HL-60/S4 (cell line): ENCODE measurements around the gene SRGAP1.
"Not testable (repeated sequence)": the region's sequence is repeated elsewhere in the genome, so short reads cannot be mapped to it uniquely, and the experiment has no call there.

Source experiments
- in situ Hi-C: fragments of 300-500 bp; cut with MboI; formaldehyde crosslinking; loops from 2 replicates; pipeline ENCODE4 v1.14.3; 2022; ENCODE audit warnings: low sequenced_read_pairs

The SRGAP1 gene

DNA sequence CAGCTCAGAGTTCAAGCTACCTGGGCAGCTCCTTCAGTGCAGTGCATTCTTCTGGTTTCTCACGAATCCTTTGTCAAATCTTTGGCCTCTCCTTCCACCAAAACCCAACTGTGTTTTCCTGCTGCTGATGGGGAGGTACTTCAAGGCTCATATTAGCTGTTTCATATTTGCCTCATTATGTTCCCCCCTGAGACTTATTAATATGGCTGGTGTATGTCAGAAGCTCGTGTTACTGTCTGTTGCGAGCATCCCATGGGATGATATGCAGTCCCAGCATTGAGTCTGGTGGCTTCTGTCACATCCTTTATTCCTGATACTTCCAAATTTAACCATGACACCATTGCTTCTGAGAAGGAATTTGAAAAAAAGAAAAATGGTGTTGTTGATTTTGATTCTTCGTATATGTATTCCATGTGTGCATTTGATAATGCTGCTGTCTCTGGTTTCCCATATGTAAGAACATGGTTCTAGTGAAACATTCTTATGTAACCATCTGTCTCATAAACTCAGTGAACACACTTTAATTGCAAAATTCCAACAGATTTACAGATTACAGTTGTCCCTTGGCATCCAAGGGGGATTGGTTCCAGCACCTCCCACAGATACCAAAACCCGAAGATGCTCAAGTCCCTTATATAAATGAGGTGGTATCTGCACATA lies 228.5 kb downstream of the SRGAP1 start:
- in situ Hi-C loops: no loop called here

DNA sequence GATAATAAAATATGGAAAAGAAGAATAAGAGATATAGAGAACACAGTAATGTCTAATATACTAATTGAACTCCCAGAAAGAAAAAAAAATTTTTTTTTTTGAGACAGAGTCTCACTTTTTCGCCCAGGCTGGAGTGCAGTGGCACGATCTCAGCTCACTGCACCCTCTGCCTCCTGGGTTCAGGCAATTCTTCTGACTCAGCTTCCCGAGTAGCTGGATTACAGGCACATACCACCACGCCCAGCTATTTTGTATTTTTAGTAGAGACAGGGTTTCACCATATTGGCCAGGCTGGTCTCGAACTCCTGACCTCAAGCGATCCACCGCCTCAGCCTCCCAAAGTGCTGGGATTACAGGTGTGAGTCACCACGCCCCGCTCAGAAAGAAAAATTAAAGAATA lies 232.1 kb downstream of the SRGAP1 start:
- in situ Hi-C loops: not testable (repeated sequence)

DNA sequence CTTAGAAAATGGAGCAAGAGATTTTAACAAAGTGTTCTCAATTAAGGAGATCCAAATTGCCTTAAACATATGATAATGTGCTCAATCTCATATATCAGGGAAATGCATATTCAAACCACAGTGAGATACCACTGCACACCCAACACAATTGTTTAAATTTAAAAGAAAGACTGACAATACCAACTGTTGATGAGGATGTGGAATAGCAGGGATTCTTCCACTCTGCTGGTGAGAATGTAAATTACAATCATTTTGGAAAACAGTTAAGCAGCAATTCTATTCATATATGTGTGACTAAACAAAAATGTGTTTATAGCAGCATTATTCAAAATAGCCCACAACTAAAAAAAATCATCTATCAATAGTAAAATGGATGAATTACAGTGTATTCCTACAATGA lies 233.4 kb downstream of the SRGAP1 start:
- in situ Hi-C loops: no loop called here

DNA sequence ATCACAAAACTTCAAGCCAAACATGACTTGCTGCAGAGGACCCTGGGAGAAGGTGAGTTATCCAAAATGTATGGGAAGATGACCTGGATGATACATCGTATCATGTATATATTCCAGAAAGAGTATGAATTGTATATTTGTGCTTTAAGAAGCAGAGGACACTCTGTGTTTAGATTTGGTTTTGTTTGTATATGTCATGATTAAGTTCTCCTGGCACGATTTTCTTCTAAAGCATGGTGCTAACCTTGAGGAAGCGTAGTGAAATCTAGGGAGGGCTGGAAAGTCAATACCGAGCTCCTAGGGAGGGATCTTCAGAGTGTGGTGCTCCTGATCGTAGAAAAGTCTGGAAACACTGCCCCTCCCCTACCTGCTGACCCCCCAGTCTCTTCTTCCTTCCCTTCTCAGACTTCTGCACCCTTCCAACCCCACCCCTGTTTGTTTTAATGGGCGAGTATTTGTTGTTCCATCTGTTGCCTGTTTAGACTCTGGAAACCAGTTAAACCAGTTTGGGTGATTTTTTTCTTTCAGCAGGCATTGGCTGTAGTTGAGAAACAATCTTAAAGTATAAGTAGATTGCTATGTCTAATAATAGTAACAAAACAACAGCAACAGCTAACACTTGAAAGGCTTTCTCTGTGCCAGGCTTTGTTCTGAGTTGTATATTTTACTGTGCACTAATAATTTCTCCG lies 236.0 kb downstream of the SRGAP1 start:
- in situ Hi-C loops: no loop called here

DNA sequence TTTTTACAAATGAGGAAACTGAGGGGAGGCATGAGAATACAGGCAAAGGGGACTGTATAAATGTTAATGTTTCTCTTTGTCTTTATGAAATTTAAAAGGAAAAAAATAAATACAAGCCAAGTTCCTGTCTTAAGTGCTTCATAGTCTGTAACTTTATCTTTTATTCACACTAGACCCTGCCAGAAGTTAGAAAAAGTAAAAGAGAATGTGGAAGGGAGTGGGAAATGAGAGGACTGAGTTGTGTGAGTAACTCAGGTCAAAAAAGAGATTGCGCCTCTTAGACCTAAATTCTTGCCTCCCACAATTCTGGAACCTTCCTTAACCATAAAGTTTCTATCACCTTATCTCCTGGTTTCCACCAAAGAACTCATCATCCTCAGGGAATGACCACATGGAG lies 236.5 kb downstream of the SRGAP1 start:
- in situ Hi-C loops: no loop called here

DNA sequence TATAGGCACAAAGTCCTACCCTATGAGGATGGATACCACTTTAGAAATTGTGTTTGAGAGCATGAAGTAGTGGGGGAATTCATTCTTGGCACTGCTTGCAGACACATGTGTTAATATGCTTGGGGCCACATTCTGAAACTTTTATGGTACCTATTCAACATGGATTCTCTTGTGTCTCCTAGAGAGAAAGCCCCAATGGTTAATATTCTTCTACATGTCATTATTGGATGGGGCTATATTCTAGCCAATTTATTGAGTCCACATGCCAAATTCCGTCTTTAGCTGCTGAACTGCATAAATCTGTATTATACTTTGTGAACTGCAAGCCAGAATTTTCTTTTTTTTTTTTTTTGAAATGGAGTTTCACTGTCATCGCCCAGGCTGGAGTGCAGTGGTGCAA lies 237.6 kb downstream of the SRGAP1 start:
- in situ Hi-C loops: no loop called here

DNA sequence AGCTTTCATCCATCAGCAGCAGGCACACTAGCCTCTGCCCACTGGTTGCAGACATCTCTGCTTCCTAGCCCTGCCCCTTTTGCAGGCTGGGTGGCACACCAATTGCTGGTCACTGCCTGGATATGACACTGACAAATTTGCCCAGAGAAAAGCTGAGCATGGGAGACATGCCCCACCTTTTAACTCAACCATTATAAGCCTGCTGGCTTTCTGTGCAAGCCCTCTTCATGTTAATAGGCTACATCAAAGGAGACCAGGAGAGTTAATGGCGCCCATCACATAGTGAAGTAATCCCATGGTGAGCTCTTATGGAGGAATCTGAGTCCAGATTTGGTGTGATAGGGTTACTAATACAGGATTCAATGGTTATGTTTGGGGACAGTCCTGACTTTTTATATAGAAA lies 238.4 kb downstream of the SRGAP1 start:
- in situ Hi-C loops: no loop called here

DNA sequence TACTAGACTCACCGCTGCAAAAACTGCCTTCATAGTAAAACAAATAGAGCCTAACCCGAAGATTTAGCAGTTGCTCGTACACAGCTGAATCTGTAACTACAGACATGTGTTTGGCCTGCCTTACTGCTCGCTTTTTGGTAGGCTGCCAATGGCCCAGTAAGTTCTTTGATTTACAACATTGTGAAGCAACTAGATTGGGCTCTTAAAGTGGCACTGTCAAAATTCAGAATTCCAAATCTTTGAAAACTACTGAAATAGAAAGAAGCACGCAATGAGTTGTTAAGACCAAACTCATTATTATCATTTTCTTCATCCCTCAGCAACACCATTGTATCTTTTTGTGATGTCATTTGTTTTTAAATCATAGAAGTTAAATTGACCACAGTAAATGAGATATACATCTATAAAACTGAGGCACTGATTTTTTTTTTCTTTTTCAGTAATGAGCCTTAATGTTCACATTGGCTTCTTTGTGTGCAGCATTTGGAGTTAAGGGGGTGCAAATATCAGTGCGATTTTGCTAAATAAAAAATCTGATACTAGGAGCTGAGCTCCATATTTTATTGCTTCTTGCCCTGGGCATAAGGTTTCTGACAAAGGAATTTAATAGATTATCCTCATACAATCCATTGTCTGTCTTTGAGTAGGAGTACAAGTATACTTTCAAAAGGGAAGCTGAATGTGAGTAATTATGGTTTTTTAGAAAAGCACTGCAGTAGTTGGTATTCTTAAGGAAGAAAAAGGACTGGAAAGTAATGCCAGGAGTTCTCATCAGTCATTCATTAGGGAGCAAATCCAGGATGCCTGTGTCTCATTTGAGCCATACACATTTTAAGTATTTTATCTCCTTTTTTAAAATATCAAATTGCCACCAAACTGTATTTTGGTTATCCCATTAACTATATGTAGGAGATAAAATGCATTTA lies 239.0 kb downstream of the SRGAP1 start:
- in situ Hi-C loops: no loop called here

DNA sequence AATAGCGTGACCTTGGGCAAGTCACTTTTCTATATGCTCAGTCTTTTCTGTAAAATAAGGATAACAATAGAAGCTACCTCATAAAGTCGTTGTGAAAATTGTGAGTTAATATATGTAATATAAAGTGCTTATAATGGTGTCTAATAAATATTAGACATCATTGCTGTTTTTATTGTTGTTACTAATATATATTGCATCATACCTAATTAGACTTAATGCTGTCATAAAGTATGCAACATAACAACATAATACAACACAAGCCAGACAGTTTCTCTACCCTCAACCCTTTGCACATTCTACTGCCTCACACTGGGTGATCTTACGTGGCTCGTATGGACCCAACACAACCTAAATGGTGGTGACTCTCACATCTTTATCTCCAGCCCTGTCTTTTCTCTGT lies 240.7 kb downstream of the SRGAP1 start:
- in situ Hi-C loops: no loop called here

DNA sequence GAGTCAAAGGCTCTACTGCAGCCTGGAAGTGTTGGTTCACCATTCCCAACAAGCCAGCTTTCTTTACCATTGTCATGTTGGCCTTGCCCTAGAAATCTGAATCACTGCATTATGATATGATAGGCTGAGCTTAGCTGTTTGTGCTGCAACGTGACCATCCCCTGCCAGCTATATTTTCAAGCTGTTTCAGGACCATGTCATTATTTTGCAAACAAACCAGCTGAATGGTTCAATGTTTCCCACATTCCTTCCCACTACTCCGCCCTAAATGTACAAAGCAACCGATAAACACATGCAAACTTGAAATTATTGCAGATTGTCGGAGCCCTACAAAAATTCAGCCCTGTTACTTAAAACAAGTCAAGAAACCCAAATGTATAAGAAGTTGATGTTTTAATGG lies 241.5 kb downstream of the SRGAP1 start:
- in situ Hi-C loops: no loop called here

DNA sequence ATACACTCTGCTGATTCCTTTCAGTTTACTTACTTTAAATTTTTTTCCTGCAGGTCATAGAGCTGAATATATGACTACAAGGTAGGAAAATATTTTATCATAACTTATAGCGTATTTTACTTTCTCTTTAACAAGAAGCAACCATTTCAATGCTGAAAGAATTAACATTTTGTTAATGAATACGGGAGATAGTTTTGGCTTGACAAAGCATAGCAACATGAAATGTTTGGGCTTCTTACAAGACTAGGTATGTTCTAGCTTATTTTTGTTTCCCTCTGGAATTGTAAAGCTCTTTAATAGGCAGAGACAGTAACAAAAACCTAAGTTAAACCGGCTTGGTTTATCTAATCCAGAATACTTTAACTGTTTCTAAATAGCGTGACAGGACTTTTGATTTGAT lies 242.4 kb downstream of the SRGAP1 start:
- in situ Hi-C loops: no loop called here

DNA sequence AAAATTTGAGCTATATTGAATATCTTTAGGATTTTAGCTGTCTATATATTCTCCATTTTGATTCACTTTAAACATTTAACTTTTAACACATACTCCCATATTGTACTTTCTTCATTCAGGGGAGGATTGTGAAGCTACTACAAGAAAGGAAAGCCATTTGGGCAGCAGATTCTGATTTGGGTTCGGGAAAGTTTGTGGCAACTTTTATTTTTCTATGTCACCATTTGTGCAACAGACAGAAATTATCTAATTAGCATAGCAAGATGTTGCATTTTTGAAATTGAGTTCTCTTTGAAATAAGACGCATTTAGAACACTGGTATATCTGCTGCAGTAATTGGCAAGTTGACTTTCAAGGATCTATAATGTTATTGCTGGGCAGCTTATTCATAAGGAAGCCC lies 243.3 kb downstream of the SRGAP1 start:
- in situ Hi-C loops: no loop called here

DNA sequence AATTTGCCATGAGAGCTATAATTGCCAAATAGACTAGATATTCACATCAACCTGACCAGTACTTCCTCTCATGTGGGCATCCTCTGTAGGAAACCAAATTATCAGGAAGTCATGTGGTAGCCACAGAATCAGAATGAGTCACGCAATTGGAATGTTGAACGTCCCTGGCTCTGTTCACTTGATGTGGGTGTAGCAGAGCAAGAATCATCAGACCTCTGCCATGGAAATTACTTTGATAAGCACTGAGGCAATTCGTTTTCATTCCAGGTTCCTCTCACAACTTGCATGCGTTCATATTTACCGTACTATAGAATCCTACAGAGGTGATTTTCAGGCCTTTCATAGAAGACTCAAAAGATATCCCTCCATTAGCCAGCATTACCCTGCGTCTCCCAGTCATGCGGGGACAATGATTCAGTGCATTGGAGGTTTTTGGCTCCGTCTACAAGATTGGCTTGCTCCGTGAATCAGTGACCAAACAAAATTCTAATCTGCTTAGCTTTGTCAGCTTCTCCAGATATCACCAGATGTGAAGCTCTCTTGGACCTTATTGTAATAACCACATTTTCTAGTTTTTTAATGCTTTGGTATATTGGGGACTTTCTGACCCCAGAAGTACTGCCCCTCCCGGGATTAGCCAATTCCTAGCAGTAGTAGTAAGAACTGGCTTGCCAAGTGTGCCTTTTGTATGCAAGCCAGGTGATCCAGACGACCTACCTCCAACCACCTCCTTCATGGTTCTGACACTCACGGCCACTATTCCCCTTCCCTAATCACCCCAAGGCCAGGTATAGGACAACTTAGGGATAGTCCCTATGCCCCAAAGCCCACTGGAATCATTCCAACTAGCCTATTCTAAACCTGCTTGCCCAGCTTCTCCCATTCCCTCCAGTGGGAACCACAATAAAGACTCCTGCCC lies 244.2 kb downstream of the SRGAP1 start:
- in situ Hi-C loops: no loop called here

DNA sequence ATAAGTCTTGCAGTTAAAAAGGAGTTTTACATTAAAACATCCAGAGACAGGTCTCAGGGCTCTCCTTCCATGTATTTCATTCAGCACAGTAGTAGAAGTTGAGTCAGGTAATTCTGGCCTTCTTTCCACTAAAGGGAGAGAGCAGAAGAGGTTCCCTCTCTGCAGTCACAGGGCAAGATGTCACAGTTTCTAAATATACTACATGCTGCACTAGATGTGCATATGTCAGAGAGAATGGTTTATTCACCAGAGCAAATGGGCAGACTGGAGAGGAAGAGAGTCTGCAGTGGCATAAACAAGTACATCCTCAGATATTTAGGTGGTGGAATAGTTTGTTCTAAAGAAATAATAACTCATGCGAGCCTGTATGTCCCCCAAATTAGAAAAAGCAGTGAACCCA lies 245.5 kb downstream of the SRGAP1 start:
- in situ Hi-C loops: no loop called here

DNA sequence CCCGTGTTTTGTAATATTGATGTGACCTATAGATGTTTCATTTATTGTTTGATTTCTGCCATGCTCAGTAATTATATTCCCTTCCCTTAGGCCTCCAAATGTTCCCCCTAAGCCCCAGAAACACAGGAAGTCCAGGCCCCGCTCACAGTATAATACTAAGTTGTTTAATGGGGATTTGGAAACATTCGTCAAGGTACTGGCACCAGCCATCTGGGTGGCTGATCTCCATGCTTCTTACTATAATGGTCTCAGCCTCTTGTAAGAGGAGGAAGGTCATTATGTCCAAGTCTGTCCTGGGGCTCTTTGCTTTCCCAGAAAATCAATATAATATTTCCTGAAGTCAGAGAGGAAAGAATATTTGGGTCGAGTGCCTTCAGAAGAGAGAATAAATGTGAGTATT lies 246.7 kb downstream of the SRGAP1 start:
- in situ Hi-C loops: no loop called here

DNA sequence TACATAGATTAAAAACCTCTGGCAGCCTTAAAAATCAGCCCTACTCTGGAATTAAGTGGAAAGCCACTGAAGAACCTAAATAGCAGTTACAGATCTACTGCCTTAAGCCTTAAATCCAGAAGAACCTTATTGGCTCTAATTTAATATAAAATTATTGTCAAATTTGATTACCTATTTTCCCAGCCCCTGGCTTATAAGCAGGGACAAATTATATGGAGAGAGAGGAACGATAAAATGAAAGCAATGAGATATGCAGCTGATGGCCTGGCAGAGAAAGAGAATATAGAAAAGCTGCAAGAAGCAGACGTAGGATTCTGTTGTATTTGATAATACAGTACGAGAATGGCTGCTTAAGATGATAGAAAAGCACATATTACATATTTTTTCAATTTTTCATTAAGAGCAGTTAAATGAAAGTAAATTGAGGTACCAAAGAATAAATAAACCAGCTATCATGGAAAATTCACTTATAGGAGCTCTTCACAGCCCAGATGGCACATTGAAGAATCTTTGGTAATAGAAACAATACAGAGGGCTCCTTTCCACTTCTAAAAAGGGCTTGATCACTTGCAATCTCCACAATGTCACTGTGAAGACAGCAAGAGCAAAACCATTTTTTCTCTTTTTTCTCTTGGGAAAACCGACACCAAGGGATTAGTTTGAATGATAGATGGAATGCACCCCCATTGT lies 248.2 kb downstream of the SRGAP1 start:
- in situ Hi-C loops: no loop called here

DNA sequence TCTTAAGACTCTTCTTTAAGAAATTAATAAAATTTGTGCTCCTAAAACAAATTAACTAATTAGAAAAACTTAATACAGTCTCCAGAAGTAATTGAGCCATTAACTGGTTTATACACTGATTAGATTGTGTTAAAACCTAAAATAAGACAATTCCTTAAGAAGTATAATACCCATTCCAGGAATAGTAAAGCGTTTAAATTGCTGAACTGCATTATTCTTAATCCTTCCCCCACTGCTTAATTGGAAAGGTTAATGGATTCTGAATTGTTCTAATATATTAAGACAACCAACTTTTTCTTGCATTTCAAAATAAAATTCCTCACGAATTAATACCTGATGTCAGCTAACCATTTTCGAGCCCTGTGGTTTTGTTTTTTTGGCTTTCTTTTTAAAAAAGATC lies 249.2 kb downstream of the SRGAP1 start:
- in situ Hi-C loops: no loop called here

DNA sequence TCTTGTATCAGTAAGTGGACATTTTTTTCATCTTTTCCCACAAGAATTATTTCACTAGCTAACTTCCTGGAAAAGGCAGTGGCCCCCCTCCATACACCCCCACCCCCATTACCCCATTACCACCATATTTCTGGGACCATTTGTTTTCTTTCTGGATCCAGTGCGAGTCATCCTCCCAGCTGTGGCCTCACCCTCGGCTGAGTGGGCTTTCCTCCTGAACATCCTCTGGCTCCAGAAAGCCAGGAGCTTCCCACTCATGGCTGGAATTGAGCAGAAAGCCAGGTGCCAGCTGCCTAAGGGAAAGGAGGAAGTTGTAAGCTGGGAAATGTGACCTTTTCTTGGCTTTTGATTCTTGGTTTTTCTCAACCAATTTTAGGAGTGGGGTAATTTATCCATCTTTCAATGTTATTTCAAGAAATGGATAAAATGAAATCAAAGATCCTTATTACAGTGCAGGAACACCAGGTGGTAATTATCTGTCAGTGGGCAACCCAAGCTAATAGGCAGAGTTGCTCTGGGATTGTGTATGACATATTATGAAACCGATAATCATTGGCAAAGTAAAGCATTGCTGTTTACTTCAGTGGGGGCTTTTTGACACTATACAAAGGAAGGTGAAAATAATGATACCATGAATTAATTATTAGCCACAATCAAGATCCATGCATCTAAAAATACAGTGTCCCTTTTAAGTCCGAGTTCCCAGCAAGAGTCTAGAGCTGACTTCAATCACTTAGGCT lies 253.0 kb downstream of the SRGAP1 start:
- in situ Hi-C loops: no loop called here

DNA sequence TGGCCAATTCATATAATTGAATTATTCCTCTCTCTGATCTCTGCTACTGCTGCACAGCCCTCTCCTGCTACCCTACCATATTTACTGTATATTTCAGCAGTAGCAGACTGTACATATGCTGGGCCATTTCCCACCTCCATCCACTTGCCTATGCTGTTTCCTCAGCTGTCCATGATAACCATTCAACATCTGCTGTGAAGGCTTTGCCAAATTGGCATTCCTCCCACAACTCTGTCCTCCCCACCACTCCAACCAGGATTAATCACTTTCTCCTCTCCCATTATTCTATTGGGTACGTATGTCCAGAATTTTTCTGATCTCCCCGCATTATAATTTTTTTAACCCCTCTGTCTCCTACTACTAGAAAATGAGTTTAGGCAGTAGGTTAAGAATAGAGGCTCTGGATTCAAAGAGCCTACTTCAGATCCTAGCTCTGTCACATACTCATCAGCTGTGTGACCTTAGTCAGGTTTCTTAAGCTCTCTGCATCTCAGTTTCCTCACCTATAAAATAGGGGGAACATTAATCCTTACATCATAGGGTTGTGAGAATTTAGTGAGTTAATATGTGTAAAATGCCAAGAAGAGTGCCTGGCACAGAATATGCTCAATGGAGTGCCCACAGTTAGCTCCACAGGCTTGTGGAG lies 254.3 kb downstream of the SRGAP1 start:
- in situ Hi-C loops: no loop called here
